Glutamatergic neuron (in vitro differentiated cells): ENCODE data around the gene APBA2. TPM values are rescaled to one million over a fixed set of nuclear protein-coding genes. Genes with fewer than 3 reads are reported as not detected.

ENCODE experiments used
- DNase-seq: peaks from one replicate; pipeline ENCODE4 v3.0.0; 2022
- H3K27ac Mint-ChIP-seq: one replicate; pipeline ENCODE4 v1.8.0; 2020; ENCODE audit warnings: mild to moderate bottlenecking, mixed read lengths, inconsistent platforms; ENCODE audit not compliant: unreplicated experiment
- H3K27me3 Mint-ChIP-seq: one replicate; pipeline ENCODE4 v1.8.0; 2020; ENCODE audit warnings: mild to moderate bottlenecking, moderate library complexity, mixed read lengths, inconsistent platforms; ENCODE audit not compliant: unreplicated experiment
- H3K36me3 Mint-ChIP-seq: one replicate; pipeline ENCODE4 v1.8.0; 2020; ENCODE audit warnings: mild to moderate bottlenecking, mixed read lengths, inconsistent platforms; ENCODE audit not compliant: unreplicated experiment
- H3K4me1 Mint-ChIP-seq: one replicate; pipeline ENCODE4 v1.8.0; 2020; ENCODE audit warnings: mild to moderate bottlenecking, low read depth, mixed read lengths, inconsistent platforms; ENCODE audit not compliant: unreplicated experiment
- H3K4me3 Mint-ChIP-seq: one replicate; pipeline ENCODE4 v1.8.0; 2020; ENCODE audit warnings: mild to moderate bottlenecking, mixed read lengths, inconsistent platforms; ENCODE audit not compliant: unreplicated experiment
- H3K9me3 Mint-ChIP-seq: one replicate; pipeline ENCODE4 v1.8.0; 2020; ENCODE audit warnings: mild to moderate bottlenecking, moderate library complexity, mixed read lengths, inconsistent platforms; ENCODE audit not compliant: unreplicated experiment
- total RNA-seq: library from RNA; stranded (reverse); fragmentation: NEBNext Ultra II Directional; extraction: Animal tissue kit (Norgen Biotek cat#: 25700); gene quantifications from one replicate; pipeline ENCODE4 v1.2.1, GENCODE V29; 2021; ENCODE audit not compliant: unreplicated experiment
- TF ChIP-seq, protein P1 (sequence below): fragments of 200-600 bp; sonication (generic); IDR thresholded peaks from one replicate; pipeline ENCODE4 v1.5.0; 2021; ENCODE audit not compliant: partially characterized antibody, unreplicated experiment

APBA2 gene
- total RNA-seq, 1 donor from 2014 or later: 166 TPM

GRCh38 chr15:28987337-28987736, 101.6 kb downstream of the APBA2 start:
- H3K4me3 Mint-ChIP-seq: no peak overlapping the region

DNA sequence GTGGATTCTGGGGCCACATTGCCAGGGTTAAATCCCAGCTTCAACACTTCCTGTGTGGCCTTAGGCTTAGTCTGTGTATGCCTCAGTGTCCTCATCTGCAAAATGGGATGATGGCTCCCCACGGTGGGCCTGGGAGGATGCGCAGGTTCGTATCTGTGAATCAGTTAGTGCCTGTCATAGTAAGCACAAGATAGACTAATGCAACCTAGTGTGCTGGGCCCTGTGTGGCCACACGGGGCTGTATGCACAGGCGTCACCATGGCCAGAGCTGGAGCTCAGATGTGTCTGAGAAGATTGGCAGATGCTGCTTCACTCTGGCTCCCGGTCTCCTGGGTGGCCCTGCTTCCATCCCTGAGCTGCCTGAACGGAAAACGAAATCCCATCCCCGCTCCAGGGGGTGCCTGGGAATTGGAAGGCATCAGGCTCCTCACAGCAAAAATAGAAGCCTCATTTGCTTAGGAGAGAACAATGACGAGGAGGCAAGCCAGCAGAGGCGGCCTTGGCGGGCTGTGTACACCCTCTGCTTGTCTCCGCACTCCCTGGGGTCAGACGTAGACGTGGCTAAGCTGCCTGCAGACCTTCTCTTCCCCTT, 103.6 kb downstream of the APBA2 start:
- Mint-ChIP-seq H3K4me3 (peak overlapping the region; percentile 81), H3K4me1 (peaks cover 75% of the 10 kb centered on the region), H3K36me3 (no peaks in the 10 kb centered on the region), H3K27me3 (peaks cover 20% of the 10 kb centered on the region), H3K9me3 (peaks cover 29% of the 10 kb centered on the region), H3K27ac (peak overlapping the region; percentile 98)
- TF ChIP-seq, protein P1, sequence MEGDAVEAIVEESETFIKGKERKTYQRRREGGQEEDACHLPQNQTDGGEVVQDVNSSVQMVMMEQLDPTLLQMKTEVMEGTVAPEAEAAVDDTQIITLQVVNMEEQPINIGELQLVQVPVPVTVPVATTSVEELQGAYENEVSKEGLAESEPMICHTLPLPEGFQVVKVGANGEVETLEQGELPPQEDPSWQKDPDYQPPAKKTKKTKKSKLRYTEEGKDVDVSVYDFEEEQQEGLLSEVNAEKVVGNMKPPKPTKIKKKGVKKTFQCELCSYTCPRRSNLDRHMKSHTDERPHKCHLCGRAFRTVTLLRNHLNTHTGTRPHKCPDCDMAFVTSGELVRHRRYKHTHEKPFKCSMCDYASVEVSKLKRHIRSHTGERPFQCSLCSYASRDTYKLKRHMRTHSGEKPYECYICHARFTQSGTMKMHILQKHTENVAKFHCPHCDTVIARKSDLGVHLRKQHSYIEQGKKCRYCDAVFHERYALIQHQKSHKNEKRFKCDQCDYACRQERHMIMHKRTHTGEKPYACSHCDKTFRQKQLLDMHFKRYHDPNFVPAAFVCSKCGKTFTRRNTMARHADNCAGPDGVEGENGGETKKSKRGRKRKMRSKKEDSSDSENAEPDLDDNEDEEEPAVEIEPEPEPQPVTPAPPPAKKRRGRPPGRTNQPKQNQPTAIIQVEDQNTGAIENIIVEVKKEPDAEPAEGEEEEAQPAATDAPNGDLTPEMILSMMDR: peak; percentile 51
- peak; percentile 80 for DNase-seq

More at GRCh38 chr15:28987337-28987736, 101.6 kb downstream of the APBA2 start:
- Mint-ChIP-seq H3K27ac (no peak overlapping the region), H3K4me1 (peaks cover 56% of the 10 kb centered on the region), H3K9me3 (peaks cover 21% of the 10 kb centered on the region), H3K27me3 (peaks cover 15% of the 10 kb centered on the region), H3K36me3 (no peaks in the 10 kb centered on the region)
- TF ChIP-seq, protein P1: no peak
- DNase-seq: no peak

- DNase-seq: no peak
- Mint-ChIP-seq H3K4me3 (peak overlapping the region; percentile 81), H3K36me3 (no peaks in the 10 kb centered on the region), H3K9me3 (peaks cover 29% of the 10 kb centered on the region), H3K4me1 (peaks cover 76% of the 10 kb centered on the region), H3K27ac (peak overlapping the region; percentile 98), H3K27me3 (peaks cover 20% of the 10 kb centered on the region)
- TF ChIP-seq, protein P1: no peak
Measured at GRCh38 chr15:28989896-28990295, 104.1 kb downstream of the APBA2 start.

- H3K36me3 Mint-ChIP-seq: no peaks in the 10 kb centered on the region
- no peak for DNase-seq
Measured at GRCh38 chr15:28990390-28990789, 104.6 kb downstream of the APBA2 start.

More at GRCh38 chr15:28990390-28990789, 104.6 kb downstream of the APBA2 start:
- Mint-ChIP-seq H3K4me3 (no peak overlapping the region), H3K9me3 (peaks cover 25% of the 10 kb centered on the region), H3K27me3 (peaks cover 20% of the 10 kb centered on the region), H3K27ac (peak overlapping the region; percentile 98), H3K4me1 (peaks cover 76% of the 10 kb centered on the region)
- TF ChIP-seq, protein P1: no peak
